ENCODE results near the gene HMGA1. TPM values are rescaled to one million over a fixed set of nuclear protein-coding genes. Genes with fewer than 3 reads are reported as not detected.

The HMGA1 gene
- total RNA-seq, 6 donors from 2014 or later = 19.9 to 91.5 (median 58.9) TPM

- peaks cover 13 to 32% (median 20%) of the 10 kb centered on the region in 4 donors for H3K4me1 ChIP-seq
- 93 to 98% methylated on average over 3 of the region's 3 CpGs for WGBS, 2 donors
These were observed 38.6 kb downstream of the HMGA1 start for GRCh38 chr6:34275128-34275804.

DNA sequence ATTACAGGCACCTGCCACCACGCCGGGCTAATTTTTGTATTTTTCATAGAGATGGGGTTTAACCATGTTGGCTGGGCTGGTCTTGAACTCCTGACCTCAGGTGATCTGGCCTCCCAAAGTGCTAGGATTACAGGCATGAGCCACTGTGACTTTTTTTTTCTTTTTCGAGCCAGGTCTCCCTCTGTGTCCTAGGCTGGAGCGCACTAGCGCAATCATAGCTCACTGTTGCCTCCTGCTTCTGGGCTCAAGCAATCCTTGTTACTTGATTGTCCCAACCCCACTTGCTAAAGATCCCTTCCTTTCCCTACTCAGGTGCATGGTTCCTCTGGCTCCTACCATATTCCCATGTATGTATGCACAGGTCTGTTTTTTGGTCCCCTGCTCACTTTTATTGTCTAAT is 39.5 kb downstream of the HMGA1 start:
- Histone ChIP-seq H3K27ac (no peak overlapping the region), H3K4me1 (peaks cover 13 to 32% (median 20%) of the 10 kb centered on the region in 4 donors), H3K4me3 (no peak overlapping the region), H3K36me3 (peaks cover 0 to 5% (median 2%) of the 10 kb centered on the region in 4 donors), H3K27me3 (no peaks in the 10 kb centered on the region), H3K9me3 (no peaks in the 10 kb centered on the region)
- 77 to 93% methylated on average over 5 of the region's 5 CpGs for WGBS, 2 donors
- ATAC-seq (ENCODE audit: low FRiP score in 2 of 2) (no peak), DNase-seq (no peak)
- TF ChIP-seq POLR2AphosphoS5 (IDR thresholded peaks at IDR 0.05) (no peak), POLR2A (IDR thresholded peaks at IDR 0.05) (no peak), CTCF (IDR thresholded peaks at IDR 0.05) (no peak), EP300 (IDR thresholded peaks at IDR 0.05) (no peak)

More at GRCh38 chr6:34275128-34275804, 38.6 kb downstream of the HMGA1 start:
- TF ChIP-seq POLR2A (IDR thresholded peaks at IDR 0.05) (no peak), CTCF (IDR thresholded peaks at IDR 0.05) (no peak), EP300 (IDR thresholded peaks at IDR 0.05) (no peak), POLR2AphosphoS5 (IDR thresholded peaks at IDR 0.05) (no peak)
- Histone ChIP-seq H3K36me3 (peaks cover 0 to 5% (median 2%) of the 10 kb centered on the region in 4 donors), H3K27me3 (no peaks in the 10 kb centered on the region), H3K4me3 (no peak overlapping the region), H3K9me3 (no peaks in the 10 kb centered on the region), H3K27ac (no peak overlapping the region)
- DNase-seq = no peak
- no peak for ATAC-seq (ENCODE audit: low FRiP score in 2 of 2)

- Histone ChIP-seq H3K27me3 (no peaks in the 10 kb centered on the region), H3K27ac (no peak overlapping the region), H3K4me3 (no peak overlapping the region), H3K4me1 (peaks cover 9 to 27% (median 16%) of the 10 kb centered on the region in 4 donors), H3K9me3 (no peaks in the 10 kb centered on the region), H3K36me3 (peaks cover 0 to 5% (median 2%) of the 10 kb centered on the region in 4 donors)
- WGBS, 2 donors = 80 to 83% methylated on average over 10 of the region's 10 CpGs
- no peak for TF ChIP-seq POLR2AphosphoS5 (IDR thresholded peaks at IDR 0.05)
- no peak for TF ChIP-seq EP300 (IDR thresholded peaks at IDR 0.05)
- no peak for TF ChIP-seq POLR2A (IDR thresholded peaks at IDR 0.05)
- no peak for TF ChIP-seq CTCF (IDR thresholded peaks at IDR 0.05)
- DNase-seq (no peak), ATAC-seq (ENCODE audit: low FRiP score in 2 of 2) (no peak)
These were observed 40.4 kb downstream of the HMGA1 start for GRCh38 chr6:34276881-34277762.

GRCh38 chr6:34277763-34278112 is 41.1 kb downstream of the HMGA1 start:
- no peaks in the 10 kb centered on the region for H3K27me3 ChIP-seq
- TF ChIP-seq POLR2A (IDR thresholded peaks at IDR 0.05) = no peak
- TF ChIP-seq EP300 (IDR thresholded peaks at IDR 0.05) = no peak
- TF ChIP-seq CTCF (IDR thresholded peaks at IDR 0.05) = no peak
- TF ChIP-seq POLR2AphosphoS5 (IDR thresholded peaks at IDR 0.05) = no peak
- WGBS, 2 donors = 87 to 91% methylated on average over 4 of the region's 4 CpGs
- H3K9me3 ChIP-seq = no peaks in the 10 kb centered on the region
- H3K36me3 ChIP-seq = peaks cover 0 to 5% (median 2%) of the 10 kb centered on the region in 4 donors
- H3K4me1 ChIP-seq = peaks cover 5 to 21% (median 12%) of the 10 kb centered on the region in 4 donors
- ATAC-seq (ENCODE audit: low FRiP score in 2 of 2) (no peak), DNase-seq (no peak)
- H3K4me3 ChIP-seq = no peak overlapping the region
- no peak overlapping the region for H3K27ac ChIP-seq

Data from upper lobe of left lung (tissue), 6 donors.